ENCODE results near the gene ZNF835.
"Not testable (repeated sequence)": the region's sequence is repeated elsewhere in the genome, so short reads cannot be mapped to it uniquely, and the experiment has no call there.

The ZNF835 gene

GRCh38 chr19:56671613-56671994 is at the start of gene ZNF835:
Gene ZNF835 (minus strand): TSS chr19:56671757. CDS start chr19:56665198, 6,559 bp downstream.
- peak; percentile 84 for DNase-seq

DNA sequence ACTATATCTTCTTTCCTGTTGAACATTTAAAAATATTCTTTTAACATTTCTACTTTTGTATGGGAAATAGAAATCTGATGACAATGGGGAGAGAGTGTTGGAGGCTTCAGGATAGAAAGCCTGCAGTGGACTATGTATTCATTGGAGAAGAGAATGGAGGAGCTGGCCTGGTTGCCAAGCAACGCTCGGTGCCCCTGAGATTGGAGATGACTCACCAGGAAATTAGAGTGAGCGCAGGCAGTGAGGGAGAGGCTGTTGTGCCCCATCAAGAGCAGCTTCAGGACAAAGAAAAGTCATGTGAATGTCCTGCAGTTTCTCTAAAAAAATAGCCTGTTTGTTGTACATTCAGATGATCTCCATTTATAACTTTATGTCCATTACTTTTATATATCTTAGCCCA is 48.7 kb upstream of the ZNF835 start:
- DNase-seq = no peak

GRCh38 chr19:56718231-56718630 is 46.7 kb upstream of the ZNF835 start:
- no peak for DNase-seq

GRCh38 chr19:56712611-56713276 is 41.2 kb upstream of the ZNF835 start:
- DNase-seq = no peak

DNA sequence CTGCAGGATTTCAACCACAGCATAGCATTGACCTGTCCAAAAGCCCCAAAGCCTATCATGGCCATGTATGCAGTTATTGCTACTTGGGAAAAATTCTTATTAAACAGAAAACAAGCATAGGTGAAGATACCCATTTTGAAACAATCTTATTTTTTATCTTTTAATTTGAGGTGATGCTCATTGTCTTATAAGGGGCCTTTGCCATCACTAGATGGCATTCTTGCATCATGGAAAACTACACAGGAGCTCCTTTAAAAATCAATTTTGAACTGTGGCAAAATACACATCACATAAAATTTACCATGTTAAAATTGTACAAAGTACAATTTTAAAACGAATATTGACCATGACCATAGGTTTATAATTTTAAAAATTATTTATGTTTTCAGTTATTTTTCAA is 38.9 kb upstream of the ZNF835 start:
- DNase-seq = no peak

- DNase-seq = no peak
These were observed 36.3 kb upstream of the ZNF835 start for GRCh38 chr19:56707821-56708220.

GRCh38 chr19:56705939-56706338 is 34.4 kb upstream of the ZNF835 start:
- DNase-seq = no peak

- no peak for DNase-seq
These were observed 30.3 kb upstream of the ZNF835 start for GRCh38 chr19:56701895-56702294.

DNA sequence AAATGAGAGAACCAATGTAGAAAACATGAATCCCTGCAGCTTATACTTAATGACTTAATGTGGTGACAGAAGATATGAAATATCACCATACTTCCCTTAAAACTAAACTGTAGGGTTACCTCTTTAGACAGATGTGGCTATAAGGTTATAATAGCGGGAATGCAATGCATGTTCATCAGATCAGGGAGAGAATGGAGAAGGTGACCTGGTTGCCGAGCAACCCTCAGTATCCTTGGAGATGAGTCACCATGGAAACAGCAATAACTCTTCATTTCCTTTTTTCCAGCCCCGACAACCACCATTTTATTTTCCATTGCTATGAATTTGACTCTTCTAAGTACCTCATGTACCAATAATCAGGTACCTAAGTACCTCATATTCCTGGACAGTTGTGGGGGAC is 28.0 kb upstream of the ZNF835 start:
- DNase-seq = no peak

DNA sequence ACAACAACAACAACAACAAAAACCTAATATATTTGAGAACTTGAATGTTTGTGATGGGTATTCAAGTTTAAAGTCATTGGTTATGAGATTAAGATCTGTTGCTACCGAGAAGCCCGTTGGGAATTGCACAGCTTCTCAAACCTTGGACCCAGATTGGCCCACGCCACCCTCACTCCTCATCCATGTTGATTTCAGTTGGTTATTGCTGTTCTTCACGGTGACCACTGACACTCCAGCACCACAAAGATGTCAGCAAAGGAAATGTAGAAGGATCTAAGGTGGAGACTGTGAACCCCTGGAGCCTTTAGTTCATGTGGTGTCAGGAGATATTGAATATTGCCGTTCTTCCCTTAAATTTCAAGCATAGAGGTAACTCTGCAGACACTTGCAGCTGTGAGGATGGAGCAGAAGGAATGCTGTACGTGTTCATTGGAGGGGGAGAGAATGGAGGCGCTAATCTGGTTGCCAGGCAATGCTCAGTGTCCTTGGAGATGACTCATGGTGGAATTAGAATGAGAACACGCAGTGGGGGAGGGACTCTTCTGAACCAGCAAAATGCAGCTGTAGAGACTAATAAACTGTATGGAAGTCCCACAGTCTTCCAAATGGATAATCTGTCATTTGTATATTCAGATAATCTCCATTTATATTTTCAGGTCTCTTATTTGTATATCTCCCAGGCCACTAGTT is 20.8 kb upstream of the ZNF835 start:
- no peak for DNase-seq

DNA sequence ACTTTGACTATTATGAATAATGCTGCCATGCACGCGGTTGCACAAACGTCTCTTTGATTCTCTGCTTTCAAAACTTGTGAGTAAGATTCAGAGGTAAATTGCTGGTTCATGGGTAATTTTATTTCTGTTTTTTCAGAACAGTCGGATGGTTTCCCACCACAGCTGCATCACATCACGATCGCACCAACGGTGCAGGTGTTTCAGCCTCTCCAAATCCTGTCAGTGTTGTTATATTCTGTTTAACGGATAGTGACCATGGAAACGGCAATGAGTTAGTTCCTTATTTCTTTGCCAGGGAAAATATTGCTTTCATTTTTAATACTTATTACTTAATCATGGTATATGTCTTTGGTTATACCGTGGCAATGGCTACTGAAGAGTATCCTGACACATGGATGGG is 19.1 kb upstream of the ZNF835 start:
- no peak for DNase-seq

- DNase-seq = no peak
These were observed 17.6 kb upstream of the ZNF835 start for GRCh38 chr19:56689198-56689597.

DNA sequence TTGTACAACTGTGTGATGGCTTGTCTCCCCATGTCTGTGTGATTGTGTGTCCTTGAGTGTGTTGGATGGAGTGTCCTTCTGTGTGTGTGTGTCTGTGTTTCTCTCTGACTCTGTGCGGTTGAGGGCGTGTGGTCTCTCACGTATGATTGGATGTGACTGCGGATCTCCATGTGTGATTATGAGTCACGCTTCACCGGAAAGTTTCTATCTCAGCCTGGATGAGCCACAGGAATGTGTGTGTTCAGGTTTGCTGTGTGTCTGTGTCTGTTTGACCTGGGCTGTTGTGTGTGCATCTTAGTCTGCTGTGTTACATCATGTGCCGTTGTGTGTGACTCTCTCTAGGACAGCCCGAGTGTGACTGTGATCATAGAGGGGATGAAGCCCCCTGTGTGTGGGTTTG is 15.5 kb upstream of the ZNF835 start:
- no peak for DNase-seq

DNA sequence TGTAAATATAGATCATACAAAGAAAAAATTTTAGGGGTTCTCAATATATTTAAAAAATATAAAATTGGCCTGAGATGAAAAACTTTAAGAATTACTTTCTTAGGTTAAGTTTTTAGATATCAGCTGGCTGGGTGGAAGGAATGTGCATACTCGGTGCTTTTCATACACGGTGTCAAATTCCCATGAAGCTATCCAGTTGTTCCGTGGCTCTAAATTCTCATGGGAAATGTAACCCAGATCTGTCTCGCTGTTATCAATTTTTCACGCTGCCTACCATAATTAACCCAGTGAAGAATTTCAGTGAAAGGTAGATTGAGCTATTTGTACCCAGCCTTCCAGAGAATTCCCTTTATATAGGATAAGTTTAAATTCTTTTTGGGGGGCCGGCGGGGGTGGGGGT is 11.6 kb upstream of the ZNF835 start:
- peak; percentile 44 for DNase-seq

- no peak for DNase-seq
These were observed 10.1 kb upstream of the ZNF835 start for GRCh38 chr19:56681702-56682101.

GRCh38 chr19:56678205-56678604 is 6.6 kb upstream of the ZNF835 start:
- no peak for DNase-seq

DNA sequence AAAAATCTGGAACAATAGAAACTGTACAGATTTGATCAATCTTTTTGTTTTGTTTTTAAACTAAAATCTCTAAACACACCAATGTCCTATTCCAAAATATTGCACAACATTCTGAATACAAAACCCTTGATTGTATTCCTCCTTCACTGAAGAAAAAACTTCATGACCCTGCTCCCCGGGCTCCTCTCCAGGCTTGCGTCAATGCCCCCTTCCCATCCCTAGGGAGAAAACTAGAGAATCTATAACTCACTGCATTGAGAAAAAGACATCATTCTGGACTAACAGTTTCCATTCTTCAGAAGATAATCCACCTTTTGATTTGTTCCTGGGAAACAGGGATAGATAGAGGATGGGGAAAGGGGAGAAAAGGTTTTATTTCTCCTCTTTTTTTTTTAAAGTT is 1.1 kb upstream of the ZNF835 start:
- DNase-seq = not testable (repeated sequence)

DNA sequence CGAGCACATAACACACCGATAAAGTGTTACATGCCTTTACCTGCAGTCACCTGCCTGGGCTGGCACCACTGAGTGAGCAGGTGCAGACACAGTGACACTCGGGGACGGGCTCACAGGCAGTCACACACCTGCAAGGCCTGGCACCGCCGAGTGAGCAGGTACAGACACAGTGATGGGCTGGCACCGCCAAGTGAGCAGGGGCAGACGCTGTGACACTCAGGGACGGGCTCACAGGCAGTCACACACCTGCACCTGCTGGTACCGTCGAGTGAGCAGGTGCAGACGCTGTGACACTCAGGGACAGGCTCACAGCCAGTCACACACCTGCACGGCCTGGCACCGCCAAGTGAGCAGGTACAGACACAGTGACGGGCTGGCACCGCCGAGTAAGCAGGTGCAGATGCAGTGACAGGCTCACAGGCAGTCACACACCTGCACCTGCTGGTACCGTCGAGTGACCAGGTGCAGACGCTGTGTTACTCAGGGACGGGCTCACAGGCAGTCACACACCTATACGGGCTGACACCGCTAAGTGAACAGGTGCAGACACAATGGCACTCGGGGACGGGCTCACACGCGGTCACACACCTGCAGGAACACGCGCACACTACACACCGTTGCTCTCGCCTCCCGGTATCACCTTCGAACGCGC is 470 bp downstream of the ZNF835 start:
- peak; percentile 79 for DNase-seq

GRCh38 chr19:56670401-56670960 is 1.1 kb downstream of the ZNF835 start:
- DNase-seq = no peak

DNA sequence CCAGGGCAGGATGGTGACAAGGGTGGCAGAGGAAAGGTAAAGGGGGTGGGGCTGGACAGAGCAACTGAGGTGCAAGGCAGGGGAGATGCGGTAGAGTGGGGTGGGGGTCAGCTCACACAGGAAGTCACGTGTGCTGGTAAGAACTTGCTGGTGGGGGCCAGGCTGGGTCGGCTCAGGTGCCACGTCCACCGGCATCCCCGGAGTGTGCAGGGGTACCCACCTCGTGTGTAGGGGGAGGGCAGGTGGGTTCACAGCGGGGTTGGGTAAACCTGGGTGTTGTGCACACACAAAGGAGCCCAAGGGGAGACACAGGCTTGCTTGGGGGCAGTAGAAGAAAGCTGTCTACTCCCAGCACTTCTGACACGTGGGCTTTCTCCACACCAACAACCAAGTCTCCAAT is 2.9 kb downstream of the ZNF835 start:
- no peak for DNase-seq

DNA sequence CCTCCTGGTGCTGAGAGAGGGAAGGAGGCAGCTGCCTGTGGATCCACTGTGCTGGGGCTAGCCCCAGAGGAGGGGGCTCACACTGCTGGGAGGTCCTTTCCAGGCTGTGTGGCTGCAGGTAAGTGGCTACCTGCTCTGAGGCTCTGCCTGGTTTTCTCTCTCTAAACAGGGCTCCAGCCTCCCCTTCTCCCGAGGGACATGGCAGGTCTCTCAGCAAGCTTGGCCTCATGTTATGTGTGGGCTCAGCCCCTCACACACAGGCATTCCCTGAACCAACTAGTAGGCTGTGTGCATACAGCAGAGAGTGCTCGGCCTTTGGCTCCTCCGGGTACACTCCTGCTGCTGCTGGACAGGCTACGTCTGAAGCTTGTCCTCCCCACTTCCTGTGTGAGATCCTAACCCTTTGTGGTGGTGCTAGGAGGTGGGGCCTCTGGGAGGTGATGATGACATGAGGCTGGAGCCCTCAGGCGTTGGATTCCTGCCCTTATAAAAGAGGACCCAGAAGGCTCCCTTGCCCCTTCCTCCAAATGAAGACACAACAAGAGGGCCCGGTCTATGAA is 4.2 kb downstream of the ZNF835 start:
- no peak for DNase-seq

GRCh38 chr19:56664511-56664910 is 7.0 kb downstream of the ZNF835 start:
- DNase-seq = no peak

DNA sequence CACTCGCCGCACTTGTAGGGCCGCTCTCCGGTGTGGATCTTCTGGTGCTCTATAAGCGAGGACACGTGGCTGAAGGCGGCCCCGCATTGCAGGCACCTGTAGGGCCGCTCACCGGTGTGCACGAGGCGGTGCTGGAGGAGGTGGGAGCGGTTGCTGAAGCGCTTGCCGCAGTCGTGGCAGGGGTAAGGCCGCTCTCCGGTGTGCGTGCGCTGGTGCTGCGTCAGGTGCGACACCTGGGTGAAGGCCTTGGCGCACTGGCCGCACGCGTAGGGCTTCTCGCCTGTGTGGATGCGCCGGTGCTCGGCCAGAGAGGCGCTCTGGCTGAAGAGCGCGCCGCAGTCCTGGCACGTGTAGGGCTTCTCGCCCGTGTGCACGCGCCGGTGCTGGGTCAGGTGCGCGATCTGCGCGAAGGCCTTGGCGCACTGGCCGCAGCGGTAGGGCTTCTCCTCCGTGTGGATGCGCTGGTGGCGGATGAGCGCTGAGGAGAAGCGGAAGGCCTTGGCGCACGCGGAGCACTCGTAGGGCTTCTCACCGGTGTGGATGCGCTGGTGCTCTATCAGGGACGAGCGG is 7.5 kb downstream of the ZNF835 start:
- DNase-seq = no peak
